HEK293 (cell line): ENCODE measurements around the gene BRMS1.

Source experiments
- GLIS2 ChIP-seq: fragments of 450-650 bp; formaldehyde crosslinking; IDR thresholded peaks from 2 replicates; pipeline ENCODE4 v1.5.1; 2016; ENCODE audit warnings: missing biosample characterization, missing genetic modification characterization
- SP2 ChIP-seq: fragments of 450-650 bp; formaldehyde crosslinking; IDR thresholded peaks from 2 replicates; pipeline ENCODE4 v1.5.1; 2016; ENCODE audit warnings: missing biosample characterization, missing genetic modification characterization
- SP7 ChIP-seq: fragments of 450-650 bp; formaldehyde crosslinking; IDR thresholded peaks from 2 replicates; pipeline ENCODE4 v1.5.1; 2016; ENCODE audit warnings: missing biosample characterization, missing genetic modification characterization
- ZBTB21 ChIP-seq: fragments of 450-650 bp; formaldehyde crosslinking; IDR thresholded peaks from 2 replicates; pipeline ENCODE4 v1.5.1; 2017; ENCODE audit warnings: missing biosample characterization, missing genetic modification characterization
- ZBTB7A ChIP-seq: fragments of 450-650 bp; formaldehyde crosslinking; IDR thresholded peaks from 2 replicates; pipeline ENCODE4 v1.5.1; 2016; ENCODE audit warnings: low read depth, missing biosample characterization, missing genetic modification characterization
- ZNF214 ChIP-seq: fragments of 450-650 bp; formaldehyde crosslinking; IDR thresholded peaks from 2 replicates; pipeline ENCODE4 v1.5.1; 2017; ENCODE audit warnings: missing biosample characterization, mild to moderate bottlenecking, missing genetic modification characterization, borderline replicate concordance
- ZNF274 ChIP-seq, 2 experiments: fragments of 200-500 bp in 1 of 2; fragments of 450-650 bp in 1 of 2; sonication (Bioruptor generic) in 1 of 2; formaldehyde crosslinking in 1 of 2; IDR thresholded peaks; 2 replicates each; pipeline versions ENCODE4 v1.5.1 to v1.6.1; 2014 to 2016; ENCODE audit warnings: borderline replicate concordance in 1 of 2, inconsistent platforms in 1 of 2, low read length in 1 of 2, missing biosample characterization in 1 of 2, missing genetic modification characterization in 1 of 2
- ZNF549 ChIP-seq: fragments of 450-650 bp; IDR thresholded peaks from 2 replicates; pipeline ENCODE4 v1.5.1; 2018; ENCODE audit warnings: missing biosample characterization, missing genetic modification characterization, mild to moderate bottlenecking, inconsistent platforms, moderate library complexity
- ZNF629 ChIP-seq: fragments of 450-650 bp; formaldehyde crosslinking; IDR thresholded peaks from 2 replicates; pipeline ENCODE4 v1.5.1; 2017; ENCODE audit warnings: missing biosample characterization, missing genetic modification characterization
- ZNF777 ChIP-seq: fragments of 450-650 bp; formaldehyde crosslinking; IDR thresholded peaks from 2 replicates; pipeline ENCODE4 v1.5.1; 2017; ENCODE audit warnings: missing biosample characterization, missing genetic modification characterization, borderline replicate concordance
- TF ChIP-seq, protein P1 (sequence below): fragments of 450-650 bp; formaldehyde crosslinking; IDR thresholded peaks from 2 replicates; pipeline ENCODE4 v1.5.1; 2016; ENCODE audit warnings: missing biosample characterization, missing genetic modification characterization
- TF ChIP-seq, protein P2 (sequence below): fragments of 450-650 bp; formaldehyde crosslinking; IDR thresholded peaks from 2 replicates; pipeline ENCODE4 v1.5.1; 2016; ENCODE audit warnings: missing biosample characterization, missing genetic modification characterization
- TF ChIP-seq, protein P3 (sequence below): fragments of 450-650 bp; formaldehyde crosslinking; IDR thresholded peaks from 2 replicates; pipeline ENCODE4 v1.5.1; 2016; ENCODE audit warnings: missing biosample characterization, missing genetic modification characterization

DNA sequence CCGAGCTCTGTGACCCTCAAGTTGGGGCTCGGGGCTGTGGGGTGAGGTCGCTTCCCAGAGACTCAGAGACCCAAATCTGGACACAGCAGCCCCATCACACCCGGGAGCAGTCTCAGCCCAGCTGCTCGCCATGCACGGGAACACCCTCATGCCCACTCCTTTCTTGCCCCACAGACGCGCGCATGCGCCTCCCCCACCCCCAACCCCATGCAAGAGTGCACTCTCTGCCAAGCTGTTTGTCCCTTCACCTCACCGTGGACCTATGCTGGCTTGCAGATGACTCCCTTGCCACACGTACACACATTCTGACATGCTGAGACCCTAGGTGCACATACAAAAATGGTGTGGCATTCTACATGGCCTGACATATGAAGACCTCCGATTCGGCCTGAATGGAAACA is 27.6 kb downstream of the BRMS1 start:
- TF ChIP-seq, protein P1, sequence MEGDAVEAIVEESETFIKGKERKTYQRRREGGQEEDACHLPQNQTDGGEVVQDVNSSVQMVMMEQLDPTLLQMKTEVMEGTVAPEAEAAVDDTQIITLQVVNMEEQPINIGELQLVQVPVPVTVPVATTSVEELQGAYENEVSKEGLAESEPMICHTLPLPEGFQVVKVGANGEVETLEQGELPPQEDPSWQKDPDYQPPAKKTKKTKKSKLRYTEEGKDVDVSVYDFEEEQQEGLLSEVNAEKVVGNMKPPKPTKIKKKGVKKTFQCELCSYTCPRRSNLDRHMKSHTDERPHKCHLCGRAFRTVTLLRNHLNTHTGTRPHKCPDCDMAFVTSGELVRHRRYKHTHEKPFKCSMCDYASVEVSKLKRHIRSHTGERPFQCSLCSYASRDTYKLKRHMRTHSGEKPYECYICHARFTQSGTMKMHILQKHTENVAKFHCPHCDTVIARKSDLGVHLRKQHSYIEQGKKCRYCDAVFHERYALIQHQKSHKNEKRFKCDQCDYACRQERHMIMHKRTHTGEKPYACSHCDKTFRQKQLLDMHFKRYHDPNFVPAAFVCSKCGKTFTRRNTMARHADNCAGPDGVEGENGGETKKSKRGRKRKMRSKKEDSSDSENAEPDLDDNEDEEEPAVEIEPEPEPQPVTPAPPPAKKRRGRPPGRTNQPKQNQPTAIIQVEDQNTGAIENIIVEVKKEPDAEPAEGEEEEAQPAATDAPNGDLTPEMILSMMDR (tag by site-specific recombination) = no peak
- TF ChIP-seq, protein P2, sequence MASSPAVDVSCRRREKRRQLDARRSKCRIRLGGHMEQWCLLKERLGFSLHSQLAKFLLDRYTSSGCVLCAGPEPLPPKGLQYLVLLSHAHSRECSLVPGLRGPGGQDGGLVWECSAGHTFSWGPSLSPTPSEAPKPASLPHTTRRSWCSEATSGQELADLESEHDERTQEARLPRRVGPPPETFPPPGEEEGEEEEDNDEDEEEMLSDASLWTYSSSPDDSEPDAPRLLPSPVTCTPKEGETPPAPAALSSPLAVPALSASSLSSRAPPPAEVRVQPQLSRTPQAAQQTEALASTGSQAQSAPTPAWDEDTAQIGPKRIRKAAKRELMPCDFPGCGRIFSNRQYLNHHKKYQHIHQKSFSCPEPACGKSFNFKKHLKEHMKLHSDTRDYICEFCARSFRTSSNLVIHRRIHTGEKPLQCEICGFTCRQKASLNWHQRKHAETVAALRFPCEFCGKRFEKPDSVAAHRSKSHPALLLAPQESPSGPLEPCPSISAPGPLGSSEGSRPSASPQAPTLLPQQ (tag by site-specific recombination) = no peak
- TF ChIP-seq ZBTB7A (no peak), ZNF549 (tag by site-specific recombination) (no peak), SP7 (tag by site-specific recombination) (no peak), ZNF777 (tag by site-specific recombination) (no peak), ZBTB21 (tag by site-specific recombination) (no peak), GLIS2 (tag by site-specific recombination) (no peak), ZNF629 (no peak), ZNF274 (IDR thresholded peaks at IDR 0.05; ENCODE audit: low read length) (no peak), ZNF274 (tag by site-specific recombination; IDR thresholded peaks at IDR 0.05; ENCODE audit: borderline replicate concordance) (no peak), SP2 (tag by site-specific recombination) (no peak), ZNF214 (tag by site-specific recombination) (no peak)
- TF ChIP-seq, protein P3, sequence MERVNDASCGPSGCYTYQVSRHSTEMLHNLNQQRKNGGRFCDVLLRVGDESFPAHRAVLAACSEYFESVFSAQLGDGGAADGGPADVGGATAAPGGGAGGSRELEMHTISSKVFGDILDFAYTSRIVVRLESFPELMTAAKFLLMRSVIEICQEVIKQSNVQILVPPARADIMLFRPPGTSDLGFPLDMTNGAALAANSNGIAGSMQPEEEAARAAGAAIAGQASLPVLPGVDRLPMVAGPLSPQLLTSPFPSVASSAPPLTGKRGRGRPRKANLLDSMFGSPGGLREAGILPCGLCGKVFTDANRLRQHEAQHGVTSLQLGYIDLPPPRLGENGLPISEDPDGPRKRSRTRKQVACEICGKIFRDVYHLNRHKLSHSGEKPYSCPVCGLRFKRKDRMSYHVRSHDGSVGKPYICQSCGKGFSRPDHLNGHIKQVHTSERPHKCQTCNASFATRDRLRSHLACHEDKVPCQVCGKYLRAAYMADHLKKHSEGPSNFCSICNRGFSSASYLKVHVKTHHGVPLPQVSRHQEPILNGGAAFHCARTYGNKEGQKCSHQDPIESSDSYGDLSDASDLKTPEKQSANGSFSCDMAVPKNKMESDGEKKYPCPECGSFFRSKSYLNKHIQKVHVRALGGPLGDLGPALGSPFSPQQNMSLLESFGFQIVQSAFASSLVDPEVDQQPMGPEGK = no peak
